GM19452 (cell line): ENCODE measurements around the gene PPARGC1A.

Experiments
- ATAC-seq: cut with Tn5 transposase; IDR thresholded peaks from one replicate; pipeline ENCODE4 v1.9.1; 2021; ENCODE audit not compliant: unreplicated experiment

The PPARGC1A gene, protein sequence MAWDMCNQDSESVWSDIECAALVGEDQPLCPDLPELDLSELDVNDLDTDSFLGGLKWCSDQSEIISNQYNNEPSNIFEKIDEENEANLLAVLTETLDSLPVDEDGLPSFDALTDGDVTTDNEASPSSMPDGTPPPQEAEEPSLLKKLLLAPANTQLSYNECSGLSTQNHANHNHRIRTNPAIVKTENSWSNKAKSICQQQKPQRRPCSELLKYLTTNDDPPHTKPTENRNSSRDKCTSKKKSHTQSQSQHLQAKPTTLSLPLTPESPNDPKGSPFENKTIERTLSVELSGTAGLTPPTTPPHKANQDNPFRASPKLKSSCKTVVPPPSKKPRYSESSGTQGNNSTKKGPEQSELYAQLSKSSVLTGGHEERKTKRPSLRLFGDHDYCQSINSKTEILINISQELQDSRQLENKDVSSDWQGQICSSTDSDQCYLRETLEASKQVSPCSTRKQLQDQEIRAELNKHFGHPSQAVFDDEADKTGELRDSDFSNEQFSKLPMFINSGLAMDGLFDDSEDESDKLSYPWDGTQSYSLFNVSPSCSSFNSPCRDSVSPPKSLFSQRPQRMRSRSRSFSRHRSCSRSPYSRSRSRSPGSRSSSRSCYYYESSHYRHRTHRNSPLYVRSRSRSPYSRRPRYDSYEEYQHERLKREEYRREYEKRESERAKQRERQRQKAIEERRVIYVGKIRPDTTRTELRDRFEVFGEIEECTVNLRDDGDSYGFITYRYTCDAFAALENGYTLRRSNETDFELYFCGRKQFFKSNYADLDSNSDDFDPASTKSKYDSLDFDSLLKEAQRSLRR

DNA sequence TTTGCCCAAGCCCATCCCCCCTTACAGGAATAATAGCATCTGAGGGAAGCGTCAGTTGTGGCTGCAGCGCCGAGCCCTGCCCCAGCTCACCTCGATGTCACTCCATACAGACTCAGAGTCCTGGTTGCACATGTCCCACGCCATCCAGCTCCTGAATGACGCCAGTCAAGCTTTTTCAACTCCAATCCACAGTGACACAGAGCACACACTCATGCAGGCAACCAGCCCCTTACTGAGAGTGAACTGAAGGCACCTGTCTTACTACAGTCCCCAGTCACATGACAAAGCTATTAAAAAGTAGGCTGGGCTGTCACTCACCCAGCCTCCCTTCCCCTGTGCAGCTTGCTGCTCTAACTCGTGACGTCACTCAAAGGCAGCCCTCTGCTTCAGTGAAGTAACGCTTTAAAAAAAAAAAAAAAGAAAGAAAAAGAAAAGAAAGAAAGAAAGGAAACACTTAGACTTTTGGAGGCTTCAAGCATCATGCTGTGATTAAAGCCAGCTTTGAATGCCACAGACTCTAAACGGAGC lies at the start of gene PPARGC1A:
TSS of gene PPARGC1A (minus strand) at position 234 of the 528 bp plus-strand sequence. CDS start at position 144, 90 bp downstream.
- peak; percentile 78 for ATAC-seq

- ATAC-seq: no peak
Measured at GRCh38 chr4:23938796-23939195, 48.9 kb upstream of the PPARGC1A start.

- no peak for ATAC-seq
Measured at GRCh38 chr4:23937173-23937572, 47.3 kb upstream of the PPARGC1A start.

GRCh38 chr4:23934915-23935314 lies 45.1 kb upstream of the PPARGC1A start:
- ATAC-seq: no peak

GRCh38 chr4:23934223-23934622 lies 44.4 kb upstream of the PPARGC1A start:
- ATAC-seq: no peak

DNA sequence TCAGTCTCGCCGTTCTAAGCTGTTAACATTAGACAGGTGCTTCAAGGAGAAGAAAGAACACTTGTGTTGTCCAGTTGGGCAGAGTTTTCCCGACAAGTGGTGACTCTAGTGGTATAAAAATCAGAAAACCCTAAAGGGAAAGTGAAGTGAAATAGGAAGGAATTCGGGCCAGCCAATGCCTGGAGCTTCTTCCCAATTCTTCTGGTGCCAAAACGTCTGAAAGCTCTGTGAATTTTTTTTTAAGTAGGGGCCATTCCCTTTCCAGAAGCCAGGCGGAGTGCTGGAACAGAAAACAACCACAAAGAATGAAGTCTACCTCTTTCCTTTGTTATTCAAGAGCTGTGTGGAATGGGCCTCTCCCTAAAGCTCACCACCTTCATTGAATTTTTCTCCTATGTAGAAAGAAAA lies 43.1 kb upstream of the PPARGC1A start:
- ATAC-seq: no peak

DNA sequence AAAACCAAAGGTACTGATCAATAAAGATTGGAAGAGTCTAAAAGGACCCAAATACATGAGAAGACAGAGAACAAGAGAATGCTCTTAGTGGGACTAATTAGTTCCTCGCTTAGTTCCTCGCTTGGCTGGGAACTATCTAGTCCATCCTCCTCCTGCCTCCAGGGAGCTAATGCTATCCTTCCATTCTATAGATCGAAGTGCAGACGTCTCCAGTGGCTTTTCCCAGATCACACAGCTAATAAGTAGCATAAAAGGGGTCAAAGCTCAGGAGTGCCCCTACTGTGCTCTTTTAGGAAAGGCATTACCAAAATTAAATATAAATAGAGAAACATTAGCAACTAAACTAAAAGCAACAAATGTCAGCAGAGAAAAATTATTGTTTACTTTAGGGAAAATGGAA lies 42.3 kb upstream of the PPARGC1A start:
- no peak for ATAC-seq

GRCh38 chr4:23931489-23931830 lies 41.6 kb upstream of the PPARGC1A start:
- no peak for ATAC-seq

- ATAC-seq: no peak
Measured at GRCh38 chr4:23930750-23931488, 41.1 kb upstream of the PPARGC1A start.

DNA sequence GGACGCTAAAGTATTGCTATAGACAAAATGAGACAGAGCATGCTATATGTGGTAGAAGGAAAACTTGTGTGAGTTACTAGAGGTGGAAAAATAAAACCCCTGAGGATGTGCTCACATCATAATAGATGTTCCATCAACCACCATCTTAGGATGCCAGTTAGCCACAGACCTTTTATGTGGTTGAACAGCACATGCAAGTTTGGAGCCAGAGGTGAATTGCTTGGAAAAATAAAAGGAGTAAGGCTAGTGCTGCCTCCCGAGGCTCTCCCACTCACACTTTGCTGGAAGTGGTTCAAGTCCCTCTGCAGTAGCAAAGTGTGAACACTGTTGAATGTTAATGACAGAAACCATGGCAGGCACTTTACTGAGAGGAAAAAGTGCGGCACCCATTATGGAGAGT lies 39.4 kb upstream of the PPARGC1A start:
- ATAC-seq: no peak

DNA sequence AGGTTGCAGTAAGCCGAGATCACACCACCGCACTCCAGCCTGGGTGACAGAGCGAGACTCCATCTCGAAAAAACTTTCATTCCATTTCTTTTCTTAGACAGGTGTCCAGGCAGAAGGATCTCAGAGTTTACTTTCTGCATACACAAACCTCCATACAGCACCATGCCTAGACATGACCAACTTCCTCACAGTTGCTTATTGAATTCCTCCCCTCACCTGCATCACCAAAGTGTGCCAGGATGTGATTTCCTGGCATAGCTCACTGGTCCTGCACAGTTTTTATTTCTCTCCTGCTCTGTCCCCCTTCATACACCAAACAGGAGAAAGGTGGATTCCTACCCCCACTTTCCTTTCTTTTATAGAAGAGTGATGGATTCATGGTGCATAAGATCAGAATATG lies 34.7 kb upstream of the PPARGC1A start:
- no peak for ATAC-seq

GRCh38 chr4:23923840-23924239 lies 34.0 kb upstream of the PPARGC1A start:
- ATAC-seq: no peak

GRCh38 chr4:23923141-23923540 lies 33.3 kb upstream of the PPARGC1A start:
- no peak for ATAC-seq

DNA sequence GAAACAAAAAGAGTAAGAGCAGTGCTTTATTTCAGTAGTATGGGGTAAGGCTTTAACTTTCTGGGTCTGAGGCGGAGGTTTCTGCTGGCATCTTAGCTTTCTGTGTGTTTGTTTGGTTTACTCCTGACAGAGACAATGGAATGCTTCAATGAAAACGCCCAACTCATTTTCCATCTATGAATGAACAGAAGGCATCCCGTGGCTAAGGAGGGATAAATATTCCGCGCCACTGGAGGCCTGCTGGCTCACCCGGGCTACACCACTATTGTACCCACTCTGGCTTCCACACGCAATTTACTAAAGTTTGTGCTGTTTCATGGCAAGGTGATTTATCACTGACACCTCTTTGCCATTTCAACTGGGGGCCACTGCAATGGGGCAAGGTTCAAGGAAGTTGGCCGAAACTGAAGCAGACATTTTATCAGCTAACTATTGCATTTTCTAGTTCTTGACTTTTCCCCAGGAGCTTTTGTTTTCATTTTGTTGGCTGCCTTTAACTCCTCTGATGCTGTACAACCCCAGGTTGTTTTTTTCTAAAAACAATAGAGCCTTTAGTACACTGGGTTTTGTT lies 32.8 kb upstream of the PPARGC1A start:
- no peak for ATAC-seq

DNA sequence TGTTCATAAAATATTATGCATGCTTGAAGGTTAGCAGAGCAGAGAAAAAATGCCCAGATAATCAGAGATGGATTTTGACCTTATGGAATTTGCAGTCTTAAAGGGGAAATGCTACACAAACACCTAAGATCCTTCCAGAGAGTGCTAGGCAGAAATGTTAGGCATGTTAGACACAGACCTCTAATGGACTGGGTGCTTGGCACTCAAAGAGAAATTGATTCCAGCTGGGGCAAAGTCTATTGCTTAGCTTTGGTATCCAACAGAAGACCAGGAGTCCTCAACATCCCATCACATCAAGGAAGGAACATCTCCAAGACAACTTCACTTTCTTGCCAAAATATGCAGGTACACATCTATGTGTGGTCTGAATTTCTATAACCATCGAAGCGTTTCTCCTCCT lies 32.2 kb upstream of the PPARGC1A start:
- ATAC-seq: no peak

DNA sequence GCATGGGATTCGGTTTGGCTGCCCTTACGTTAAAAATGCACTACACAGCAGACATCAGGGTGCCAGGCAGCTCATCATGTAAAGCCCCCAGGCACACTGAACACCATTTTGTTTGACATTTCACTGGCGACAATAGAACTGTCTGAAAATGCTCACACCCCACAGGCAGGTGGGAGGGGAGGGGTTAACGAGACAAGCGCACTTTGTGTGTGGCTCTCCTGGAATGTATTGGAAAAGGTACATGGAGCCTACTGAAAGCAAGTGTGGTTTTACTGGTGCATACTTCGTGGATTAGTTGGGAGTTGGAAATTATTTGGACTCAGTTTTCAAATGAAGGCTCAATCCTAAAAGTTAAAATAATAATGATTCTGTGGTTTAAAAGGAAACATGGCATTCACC lies 31.6 kb upstream of the PPARGC1A start:
- ATAC-seq: no peak

DNA sequence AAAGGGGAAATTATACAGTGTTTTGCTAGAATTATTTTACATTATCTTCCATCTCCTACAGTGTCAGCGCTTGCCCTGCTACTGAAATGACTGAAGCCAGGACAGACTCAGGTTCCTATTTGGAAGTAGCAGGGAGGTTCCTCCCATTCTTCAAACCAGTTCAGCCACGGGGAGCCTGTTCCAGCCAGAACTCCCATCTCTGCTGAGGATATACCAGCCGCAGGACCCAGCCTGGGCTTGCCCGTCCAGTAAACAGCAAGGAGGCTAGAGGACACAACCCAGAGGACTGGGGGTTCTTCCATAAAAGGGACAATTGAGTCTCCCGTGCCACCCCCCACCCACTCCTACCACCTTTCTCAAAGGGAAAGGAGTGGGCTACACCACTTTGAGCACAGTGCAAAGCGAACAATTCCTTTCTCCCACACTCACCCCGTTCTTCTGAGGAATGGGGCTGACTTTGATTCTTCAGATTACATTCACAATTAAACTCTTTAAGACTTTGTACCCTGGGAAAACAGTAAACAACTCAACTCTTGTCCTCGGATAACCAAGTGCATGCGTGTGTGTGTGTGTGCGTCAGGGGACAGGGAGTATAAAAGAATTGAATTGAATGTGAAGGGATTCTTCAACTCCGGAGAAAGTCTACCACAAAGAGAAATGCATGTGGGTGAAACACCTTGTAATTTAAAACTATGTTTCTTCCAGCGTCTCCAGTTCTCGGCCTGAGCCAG lies 31.0 kb upstream of the PPARGC1A start:
- no peak for ATAC-seq

- ATAC-seq: no peak
Measured at GRCh38 chr4:23920296-23920695, 30.4 kb upstream of the PPARGC1A start.

DNA sequence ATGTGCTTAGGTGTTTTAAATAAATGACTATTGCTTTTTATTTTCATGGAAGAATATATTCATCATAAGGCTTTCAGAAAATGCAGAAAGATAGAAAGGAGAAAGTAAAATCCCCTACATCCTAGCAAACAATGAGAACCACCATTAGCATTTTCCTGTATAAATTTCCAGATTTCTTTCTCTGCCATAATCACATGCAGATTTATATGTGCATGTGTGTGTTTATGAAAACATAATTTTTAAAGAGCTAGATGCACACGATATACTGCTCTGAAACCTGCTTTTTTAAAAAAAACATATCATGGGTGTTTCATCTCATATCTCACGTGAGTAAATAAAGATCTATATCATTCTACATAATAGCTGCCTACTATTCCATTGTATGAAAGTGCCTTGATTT lies 26.4 kb upstream of the PPARGC1A start:
- no peak for ATAC-seq

GRCh38 chr4:23915459-23916132 lies 25.7 kb upstream of the PPARGC1A start:
- ATAC-seq: no peak
